GM21390 (cell line): Measurements from ENCODE around the gene RTP3.
"Not testable (repeated sequence)": the region's sequence is repeated elsewhere in the genome, so short reads cannot be mapped to it uniquely, and the experiment has no call there.

Experiments
- ATAC-seq: cut with Tn5 transposase; IDR thresholded peaks from one replicate; pipeline ENCODE4 v1.9.1; 2021; ENCODE audit not compliant: unreplicated experiment

Gene RTP3

DNA sequence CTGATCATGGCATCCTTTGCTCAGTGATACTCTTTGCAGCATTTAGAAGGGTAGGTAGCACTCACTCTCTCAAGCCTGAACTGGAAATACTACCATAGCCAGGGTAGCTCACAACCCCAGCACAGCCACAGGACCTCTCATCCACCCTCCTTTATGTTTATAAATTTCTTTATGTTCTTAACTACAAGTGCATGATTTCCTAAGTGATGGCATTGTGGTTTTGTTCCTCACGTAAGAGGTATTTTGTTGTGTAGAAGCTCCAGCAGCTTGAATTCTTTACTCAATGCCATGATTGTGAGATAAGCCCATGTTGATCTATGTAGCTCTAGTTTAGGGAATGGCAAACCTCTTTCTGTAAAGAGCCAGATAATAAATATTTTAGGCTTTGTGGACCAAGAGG, 7.9 kb upstream of the RTP3 start:
- no peak for ATAC-seq

DNA sequence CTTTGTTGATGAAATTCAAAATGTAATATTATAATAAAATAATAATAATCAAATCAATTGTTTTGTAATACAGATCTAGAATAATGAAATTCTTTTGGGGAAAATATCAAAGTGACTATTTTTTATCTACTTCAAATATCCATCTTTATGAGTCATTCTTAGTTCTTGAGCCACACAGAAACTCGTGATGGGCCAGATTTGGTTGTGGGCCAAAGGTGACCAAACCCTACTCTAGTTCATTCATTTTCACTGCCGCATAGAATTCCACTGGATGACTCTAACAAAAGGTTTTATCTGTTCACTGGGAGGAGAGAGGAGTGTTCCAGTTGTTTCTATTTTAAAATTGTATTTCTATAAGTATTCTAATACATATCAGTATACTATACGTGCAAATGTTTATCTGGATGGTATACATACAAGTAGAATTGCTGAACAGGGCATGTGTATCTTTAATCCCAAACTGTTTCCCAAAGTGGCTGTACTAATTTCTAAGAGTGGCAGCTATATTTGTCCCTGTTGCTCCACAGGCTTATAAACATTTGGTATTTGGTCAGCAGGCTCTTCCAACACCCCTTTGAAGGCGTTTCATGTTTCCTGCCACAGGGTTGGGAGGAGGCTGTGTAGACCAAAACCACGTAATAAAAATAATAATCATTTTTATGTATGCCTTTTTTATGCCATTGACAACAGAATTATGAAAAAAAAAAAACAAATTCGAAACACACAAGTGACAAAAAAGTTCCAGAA, 7.3 kb upstream of the RTP3 start:
- ATAC-seq, result no peak

DNA sequence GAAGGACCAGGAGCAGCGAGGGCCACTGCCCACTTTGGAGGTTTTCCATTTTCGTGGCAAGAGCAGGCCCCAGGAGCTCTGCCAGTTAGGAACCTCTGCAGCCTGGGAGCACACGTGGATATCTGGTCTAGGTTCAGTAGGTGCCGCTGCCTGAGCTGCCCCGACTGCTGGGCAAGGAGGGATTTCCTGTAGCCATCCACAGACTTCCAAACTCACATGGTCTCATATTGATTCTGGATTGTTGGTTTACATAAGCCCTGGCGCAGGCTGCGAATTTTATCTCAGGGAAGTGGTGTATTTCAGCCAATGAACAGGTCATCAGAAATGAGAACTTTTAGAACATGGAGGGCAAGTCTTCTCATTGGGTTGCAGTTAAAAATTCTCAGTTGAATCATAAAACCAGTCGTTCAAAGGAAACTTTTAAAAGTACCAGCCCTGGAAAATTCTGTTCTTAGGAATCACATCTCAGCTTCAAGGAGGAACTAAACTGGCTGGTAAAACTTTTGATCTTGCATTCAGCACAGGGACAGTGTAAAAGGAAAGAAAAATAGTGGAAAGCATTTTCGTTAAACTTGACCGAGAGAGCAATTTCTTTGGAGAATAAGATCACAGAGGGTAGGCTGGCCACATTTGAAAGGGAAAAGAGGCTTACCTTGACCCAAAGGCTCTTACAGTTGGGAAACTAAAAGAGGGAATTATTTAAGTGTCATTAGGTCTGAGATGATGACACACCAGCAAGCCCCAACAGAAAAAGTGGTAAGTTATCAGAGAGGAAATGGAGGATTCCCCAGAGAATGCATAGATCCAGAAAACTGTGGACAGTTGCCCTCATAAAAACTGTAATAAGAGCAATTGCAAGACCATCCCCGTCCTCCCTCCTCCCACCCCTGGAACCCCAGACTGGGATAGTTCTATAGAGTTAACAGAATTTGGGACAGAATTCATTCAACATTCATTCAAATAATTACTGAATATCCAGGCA, 6.4 kb upstream of the RTP3 start:
- no peak for ATAC-seq

DNA sequence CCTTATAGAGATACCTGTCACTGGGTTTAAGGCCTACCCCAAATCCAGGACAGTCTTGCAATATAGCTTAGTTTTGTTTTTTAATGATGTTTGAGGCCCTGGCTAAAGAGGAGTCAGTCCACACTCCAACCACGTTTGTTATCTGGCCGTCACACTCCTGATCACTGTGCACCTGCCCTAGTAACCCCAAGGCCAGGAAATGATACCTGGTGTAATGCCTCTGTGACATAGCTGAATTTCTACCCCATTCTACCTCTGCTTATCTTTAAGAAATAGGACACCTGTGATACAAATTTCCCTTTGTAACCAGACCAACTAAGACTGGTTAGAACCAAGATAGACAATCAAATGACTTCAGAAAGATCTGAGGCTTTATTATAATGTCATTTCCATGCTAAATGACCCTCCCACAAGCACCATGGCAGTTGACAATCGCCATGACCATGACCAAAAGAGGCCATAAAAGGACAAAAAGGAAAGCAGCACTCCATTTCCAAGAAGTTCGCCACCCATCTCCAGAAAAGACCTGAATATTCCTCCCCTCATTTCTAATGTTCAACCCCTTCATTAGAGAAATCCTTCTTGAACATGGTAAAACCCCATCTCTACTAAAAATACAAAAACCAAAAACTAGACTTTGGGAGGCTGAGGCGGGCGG, 4.8 kb upstream of the RTP3 start:
- ATAC-seq, result no peak

DNA sequence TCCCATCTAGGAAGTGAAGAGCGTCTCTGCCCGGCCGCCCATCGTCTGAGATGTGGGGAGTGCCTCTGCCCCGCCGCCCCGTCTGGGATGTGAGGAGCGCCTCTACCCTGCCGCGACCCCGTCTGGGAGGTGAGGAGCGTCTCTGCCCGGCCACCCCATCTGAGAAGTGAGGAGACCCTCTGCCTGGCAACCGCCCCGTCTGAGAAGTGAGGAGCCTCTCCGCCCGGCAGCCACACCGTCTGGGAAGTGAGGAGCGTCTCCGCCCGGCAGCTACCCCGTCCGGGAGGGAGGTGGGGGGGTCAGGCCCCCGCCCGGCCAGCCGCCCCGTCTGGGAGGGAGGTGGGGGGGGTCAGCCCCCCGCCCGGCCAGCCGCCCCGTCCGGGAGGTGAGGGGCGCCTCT, 3.3 kb upstream of the RTP3 start:
- not testable (repeated sequence) for ATAC-seq

DNA sequence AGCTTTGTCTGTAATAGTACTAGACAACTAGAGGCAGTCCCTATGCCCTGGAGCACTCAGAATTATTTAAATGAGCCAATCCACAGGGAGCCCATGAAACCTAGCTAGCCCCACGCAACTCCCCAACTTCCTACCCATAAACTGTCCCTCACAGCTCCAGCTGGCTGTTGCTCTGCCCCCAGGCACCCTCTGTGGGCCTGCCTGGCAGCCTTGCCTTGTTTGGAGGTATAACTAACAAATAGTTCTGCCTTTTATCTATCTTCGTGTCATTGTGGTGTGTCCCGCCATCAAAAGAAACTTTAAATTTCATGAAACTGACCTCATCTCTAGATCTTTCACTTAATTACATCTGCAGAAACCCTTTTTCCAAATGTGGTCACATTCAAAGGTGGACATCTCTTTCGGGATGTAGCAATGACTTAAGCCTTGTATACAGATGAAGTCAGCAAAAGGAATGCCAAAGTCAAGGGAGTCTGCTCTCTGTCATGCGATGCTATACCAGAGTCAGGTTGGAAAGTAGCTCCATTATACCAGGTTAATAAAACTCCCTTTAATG, 1.8 kb upstream of the RTP3 start:
- ATAC-seq, result no peak

DNA sequence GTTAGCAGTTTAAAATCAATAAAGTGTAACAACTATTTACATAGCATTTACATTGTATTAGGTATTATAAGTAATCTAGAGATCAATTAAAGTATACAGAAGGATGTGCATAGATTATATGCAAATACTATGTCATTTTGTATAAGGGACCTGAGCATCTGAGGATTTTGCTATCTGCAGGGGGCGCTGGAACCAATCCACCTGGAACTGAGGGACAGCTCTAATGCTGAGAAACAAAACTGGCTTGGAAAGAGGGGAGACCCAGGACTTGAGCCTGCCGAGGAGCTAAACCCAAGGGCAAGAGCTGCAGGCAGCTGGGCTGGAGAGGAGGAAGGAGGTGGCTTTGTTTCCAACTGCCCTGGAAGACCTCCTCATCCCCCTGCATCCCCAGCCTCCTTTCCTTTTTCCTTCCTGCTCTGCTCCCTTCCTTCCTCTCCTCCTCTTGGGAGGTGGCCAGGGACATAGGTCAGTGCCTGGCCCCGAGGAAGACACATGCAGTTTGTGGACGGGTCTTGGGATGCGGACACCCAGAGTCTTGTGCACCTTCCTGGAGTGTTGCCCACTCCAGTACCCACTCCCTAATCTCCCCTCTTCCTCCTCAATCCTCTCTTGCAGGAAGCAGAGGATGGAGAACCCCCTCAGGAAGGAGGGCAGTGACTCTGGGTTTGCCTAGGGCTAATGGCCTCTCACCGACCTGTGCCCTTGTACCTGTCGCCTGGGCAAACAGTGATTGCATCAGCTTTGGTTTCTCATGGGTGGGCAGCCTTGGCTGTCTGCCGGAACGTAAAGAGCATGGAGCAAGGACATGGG, 825 bp upstream of the RTP3 start:
- ATAC-seq, result no peak

DNA sequence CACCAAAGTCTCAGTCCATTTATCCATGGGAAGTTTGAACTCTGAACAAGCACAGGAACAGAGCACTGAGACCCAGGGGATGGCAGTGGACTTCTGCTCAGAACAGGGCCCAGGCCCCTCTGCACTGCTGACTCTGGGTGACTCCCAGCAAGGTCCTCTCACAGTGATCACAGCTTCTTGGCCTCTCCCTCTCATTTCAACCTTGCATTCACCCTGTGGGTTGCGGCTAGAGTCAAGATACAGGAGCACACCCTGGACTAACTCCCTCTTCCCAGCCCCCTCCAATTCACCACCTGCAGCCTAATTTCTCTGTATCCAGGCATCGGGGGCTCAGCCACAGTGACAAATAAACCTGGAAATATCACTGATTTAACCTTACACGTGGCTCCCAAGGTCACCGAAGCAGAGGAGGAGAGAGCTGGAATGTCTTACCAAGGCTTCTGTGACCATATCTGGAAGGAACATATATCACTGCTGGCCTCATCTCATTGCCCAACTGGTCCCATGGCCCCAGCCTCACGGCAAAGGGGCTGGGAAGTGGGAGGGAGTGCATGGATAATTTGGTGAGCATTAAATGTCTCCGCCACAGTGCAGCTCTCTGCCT, 1.2 kb downstream of the RTP3 start:
- ATAC-seq, result no peak

DNA sequence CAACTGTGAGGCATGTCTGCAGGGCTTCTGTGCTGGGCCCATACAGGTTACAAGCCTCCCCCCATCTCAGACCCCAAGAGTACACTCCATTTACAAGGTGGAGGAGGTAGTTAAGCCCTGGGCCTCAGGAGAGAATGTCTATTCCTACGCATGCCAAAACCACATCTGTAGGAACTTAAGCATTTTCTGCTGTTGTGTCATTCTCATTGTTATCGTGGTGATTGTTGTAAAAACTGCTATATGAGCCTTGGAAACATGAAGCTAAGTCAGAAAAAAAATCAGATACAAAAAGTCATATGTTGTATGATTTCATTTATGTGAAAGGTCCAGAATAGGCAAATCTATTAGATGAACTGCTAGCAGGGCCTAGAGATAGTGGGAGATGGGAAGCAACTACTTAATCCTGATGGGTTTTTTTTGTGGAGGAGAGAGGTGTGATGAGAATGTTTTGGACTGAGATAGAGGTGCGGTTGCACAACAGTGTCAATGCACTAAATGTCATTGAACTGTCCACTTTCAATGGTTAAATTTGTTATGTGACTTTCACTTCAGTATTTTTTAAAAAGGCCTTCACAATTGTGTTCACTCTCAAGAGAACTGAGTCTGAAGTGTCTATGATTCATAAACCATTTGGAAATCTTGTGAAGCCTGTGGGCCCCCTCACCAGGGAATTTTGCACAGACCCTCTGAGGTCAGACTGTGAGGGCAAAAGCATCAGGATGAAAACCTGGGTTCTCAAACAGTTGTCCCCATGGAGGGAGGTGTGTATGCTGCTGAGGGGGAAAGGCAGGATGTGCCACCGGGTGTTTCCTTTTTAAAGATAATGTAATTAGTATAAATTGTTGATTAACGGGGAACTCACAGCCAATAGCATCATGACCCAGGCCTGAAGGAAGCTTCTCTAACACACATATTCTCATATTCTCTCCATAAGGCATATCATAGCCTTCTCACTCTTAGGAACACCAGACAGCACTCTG, 3.2 kb downstream of the RTP3 start:
- peak; percentile 51 for ATAC-seq

DNA sequence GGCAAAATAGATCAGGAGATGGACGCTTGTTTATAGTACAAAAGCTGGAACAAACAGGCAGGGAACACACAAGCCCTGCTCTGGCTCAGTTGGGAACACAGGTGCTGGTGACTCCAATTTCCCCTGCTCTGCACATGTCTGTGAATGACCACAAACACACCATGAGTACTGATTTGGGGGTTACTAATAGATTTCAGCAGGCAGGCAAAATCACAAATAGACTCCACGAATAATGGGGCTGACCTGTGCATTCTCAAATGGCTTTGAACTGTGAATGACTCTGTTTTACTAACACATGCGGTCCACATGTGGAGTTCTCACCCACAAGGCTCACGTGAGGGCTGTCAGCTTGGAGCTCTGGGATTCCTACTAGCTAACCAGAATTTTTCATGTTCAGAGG, 3.9 kb downstream of the RTP3 start:
- ATAC-seq, result no peak

DNA sequence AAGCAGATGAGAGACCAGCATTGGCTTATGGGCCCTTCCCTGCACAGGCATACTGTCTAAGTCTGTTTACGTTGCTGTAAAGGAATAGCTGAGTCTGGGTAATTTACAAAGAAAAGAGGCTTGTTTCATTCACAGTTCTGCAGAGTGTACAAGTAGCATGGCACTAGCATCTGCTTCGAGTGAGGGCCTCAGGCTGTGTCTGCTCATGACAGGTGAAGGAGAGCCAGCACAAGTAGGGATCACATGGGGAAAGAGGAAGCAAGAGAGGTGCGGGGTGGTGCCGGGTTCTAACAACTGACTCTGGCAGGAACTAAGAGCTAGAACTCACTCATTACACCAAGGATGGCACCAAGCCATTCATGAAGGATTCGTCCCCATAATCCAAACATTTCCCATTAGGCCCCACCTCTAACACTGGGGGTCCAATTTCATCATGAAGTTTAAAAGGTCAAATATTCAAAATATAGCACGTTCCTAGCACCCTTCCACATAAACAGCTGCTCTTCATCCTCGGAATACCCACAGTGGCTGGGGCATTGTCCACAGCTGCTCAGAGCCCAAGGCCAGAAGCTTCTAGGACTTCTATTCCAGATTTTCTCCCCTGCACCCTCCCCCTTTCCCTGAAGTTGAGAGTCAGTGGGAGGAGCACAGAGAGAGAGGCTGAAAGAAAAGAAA, 5.6 kb downstream of the RTP3 start:
- no peak for ATAC-seq

DNA sequence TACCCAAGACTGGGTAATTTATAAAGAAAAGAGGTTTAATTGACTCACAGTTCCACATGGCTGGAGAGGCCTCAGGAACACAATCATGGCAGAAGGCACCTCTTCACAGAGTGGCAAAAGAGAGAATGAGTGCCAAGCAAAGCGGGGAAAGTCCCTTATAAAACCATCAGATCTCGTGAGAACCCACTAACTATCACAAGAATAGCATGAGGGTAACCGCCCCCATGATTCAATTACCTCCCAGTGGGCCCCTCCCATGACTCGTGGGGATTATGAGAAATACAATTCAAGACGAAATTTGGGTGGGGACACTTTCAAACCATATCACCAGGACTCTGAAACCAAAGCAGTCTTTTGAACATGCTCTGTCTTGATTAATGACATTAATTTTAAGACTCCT, 7.0 kb downstream of the RTP3 start:
- no peak for ATAC-seq

DNA sequence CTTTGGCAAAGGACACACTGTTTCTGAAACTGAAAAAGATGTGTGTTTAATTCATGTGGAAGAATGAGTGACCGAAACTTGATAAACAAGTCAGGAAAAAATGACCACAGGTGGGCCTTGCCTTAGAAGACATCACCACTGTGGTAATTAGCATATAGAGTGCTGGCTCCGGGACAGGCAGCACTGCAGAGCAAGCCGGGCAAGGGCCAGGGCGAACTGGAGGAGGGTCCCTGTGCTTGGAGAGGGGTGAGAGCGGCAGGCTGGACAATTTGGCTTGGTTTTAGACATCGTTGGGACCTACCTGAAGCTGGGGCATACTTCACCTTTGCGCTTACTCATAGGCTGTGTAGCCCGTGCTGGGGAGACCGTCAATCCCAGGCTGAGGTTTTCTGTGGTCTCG, 8.2 kb downstream of the RTP3 start:
- ATAC-seq, result no peak

DNA sequence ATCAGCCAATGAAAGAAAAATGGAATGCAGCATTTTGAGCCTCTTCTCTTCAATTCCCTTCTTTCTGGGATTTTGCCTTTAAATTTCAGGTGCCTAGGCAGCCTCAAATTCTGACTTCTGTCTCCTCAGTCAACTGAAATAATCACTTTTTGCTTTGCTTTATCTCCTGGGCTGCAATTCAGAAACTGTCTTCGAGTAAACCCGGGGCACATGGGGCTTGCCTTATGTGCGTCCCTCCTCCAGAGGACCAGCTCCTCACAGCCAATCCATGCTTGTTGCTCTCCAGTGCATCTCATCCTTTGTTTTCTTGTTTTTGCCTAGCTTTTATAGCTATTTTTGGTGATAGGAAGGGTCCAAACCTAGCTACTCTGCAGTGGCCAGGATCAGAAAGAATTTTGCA, 8.8 kb downstream of the RTP3 start:
- ATAC-seq, result no peak

DNA sequence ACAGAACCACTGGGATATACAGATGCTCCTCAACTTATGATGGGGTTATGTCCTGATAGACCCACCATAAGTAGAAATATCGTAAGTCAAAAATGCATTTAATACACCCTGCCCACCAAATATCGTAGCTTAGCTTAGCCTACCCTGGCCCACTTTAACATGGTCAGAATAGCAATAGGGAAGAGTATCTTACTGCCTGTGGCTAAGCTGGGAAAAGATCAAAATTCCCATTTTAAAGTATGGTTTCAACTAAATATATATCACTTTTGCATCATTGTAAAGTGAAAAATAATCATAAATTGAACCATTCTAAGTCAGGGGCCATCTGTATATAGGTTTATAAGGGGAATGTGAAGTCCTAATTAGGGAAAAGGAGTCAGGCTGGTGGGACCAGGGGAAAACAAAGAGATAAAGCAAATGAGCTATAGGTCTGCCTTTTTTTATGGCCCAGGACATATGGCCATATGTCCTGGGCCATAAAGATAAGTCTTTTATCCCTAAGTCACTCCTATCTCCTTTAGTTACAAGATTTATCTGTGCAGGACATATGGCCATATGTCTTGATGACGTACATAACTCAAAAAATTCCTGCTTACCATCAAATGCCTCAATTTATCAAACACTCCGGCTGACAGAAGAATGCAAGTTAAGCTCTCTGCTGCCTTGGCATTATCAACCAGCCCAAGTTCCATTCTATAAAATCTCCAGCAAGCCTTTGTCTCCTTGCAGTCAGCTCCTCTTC, 11.2 kb downstream of the RTP3 start:
- no peak for ATAC-seq

DNA sequence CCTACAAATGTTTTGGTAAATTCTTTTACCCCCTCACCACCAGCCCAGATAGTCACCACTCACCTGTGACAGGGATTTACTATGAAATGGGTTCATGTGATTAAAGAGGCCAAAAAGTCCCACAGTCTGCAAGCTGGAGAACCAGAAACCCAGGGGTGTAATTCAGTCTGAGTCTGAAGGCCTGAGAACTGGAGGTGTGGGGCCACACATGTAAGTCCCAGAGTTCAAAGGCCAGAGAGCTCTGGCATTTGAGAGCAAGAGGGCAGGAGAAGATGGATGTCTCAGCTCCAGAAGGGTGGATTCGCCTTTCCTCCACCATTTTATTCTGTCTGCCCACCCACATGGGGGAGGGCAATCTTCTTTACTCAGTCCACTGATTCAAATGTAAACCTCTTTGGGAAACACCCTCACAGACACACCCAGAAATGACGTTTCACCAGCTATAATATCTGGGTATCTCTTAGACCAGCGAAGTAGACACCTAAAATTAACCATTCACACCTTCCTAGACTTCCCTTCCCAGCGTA, 11.9 kb downstream of the RTP3 start:
- ATAC-seq, result no peak

DNA sequence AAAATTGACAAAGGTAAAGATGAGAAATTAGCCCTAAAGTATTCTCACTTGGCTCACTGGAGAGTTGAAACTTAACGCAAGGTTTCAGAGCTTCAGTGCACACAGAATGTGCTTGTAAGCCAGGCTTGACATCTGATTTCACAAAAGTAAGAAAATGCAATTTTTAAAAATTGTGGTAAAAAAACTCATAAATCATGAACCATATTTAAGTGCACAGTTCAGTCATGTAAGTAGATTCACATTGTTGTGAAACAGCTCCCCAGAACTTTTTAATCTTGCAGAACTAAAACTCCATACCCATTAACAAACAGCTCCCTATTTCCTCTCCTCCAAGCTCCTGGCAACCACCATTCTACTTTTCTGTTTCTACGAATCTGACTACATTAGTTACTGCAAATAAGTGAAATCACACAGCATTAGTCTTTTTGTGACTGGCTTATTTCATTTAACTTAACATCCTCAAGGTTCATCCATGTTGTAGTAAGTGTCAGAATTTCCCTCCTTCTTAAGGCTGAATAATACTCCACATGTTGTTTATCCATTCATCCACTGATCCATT, 14.5 kb downstream of the RTP3 start:
- ATAC-seq, result no peak
